Measurements from ENCODE around the gene NDUFAF3.

NDUFAF3 gene

GRCh38 chr3:49019941-49020329, 2.0 kb upstream of the NDUFAF3 start:
- DNase-seq, result no peak

GRCh38 chr3:49020330-49021212, 1.4 kb upstream of the NDUFAF3 start:
- DNase-seq, result no peak

GRCh38 chr3:49021213-49021812, 608 bp upstream of the NDUFAF3 start:
- peak; percentile 99 for DNase-seq

GRCh38 chr3:49022688-49023171, 809 bp downstream of the NDUFAF3 start:
- no peak for DNase-seq

GRCh38 chr3:49023775-49024174, 1.9 kb downstream of the NDUFAF3 start:
- DNase-seq, result no peak

GRCh38 chr3:49024449-49024848, 2.5 kb downstream of the NDUFAF3 start:
- no peak for DNase-seq

- DNase-seq, result no peak
These were observed 3.3 kb downstream of the NDUFAF3 start for GRCh38 chr3:49025005-49025792.

- no peak for DNase-seq
These were observed 4.0 kb downstream of the NDUFAF3 start for GRCh38 chr3:49025793-49026520.

GRCh38 chr3:49026536-49026935, 4.6 kb downstream of the NDUFAF3 start:
- DNase-seq, result no peak

- DNase-seq, result no peak
These were observed 5.7 kb downstream of the NDUFAF3 start for GRCh38 chr3:49027634-49028033.

- DNase-seq, result no peak
These were observed 6.4 kb downstream of the NDUFAF3 start for GRCh38 chr3:49028298-49028672.

- peak; percentile 91 for DNase-seq
These were observed 7.0 kb downstream of the NDUFAF3 start, which contains the start of gene IMPDH2 for GRCh38 chr3:49028673-49029562. Gene IMPDH2, minus strand, starts transcription at chr3:49029398. Its CDS starts 48 bp downstream, at chr3:49029350.

- DNase-seq, result no peak
These were observed 7.6 kb downstream of the NDUFAF3 start for GRCh38 chr3:49029563-49029884.

GRCh38 chr3:49030321-49030720, 8.4 kb downstream of the NDUFAF3 start:
- no peak for DNase-seq

GRCh38 chr3:49032646-49033304, 10.9 kb downstream of the NDUFAF3 start:
- DNase-seq, result no peak

GRCh38 chr3:49034650-49035049, 12.7 kb downstream of the NDUFAF3 start:
- no peak for DNase-seq

GRCh38 chr3:49035281-49035680, 13.4 kb downstream of the NDUFAF3 start:
- no peak for DNase-seq

- no peak for DNase-seq
These were observed 31.6 kb downstream of the NDUFAF3 start for GRCh38 chr3:49053543-49053942.

GRCh38 chr3:49054344-49054862, 32.5 kb downstream of the NDUFAF3 start:
- no peak for DNase-seq

GRCh38 chr3:49057268-49057667, 35.3 kb downstream of the NDUFAF3 start:
- no peak for DNase-seq

- no peak for DNase-seq
These were observed 36.1 kb downstream of the NDUFAF3 start for GRCh38 chr3:49058011-49058410.

All from activated CD4-positive, alpha-beta T cell treated with anti-CD3 and anti-CD28 coated beads, Interleukin-2, amount 50 U/mL, for 1 hour (primary cell).